OCI-LY7 (cell line): ENCODE measurements around the gene TECTB.

Source experiments
- CTCF ChIP-seq: fragments of 200-600 bp; sonication (generic); conservative IDR thresholded peaks from 2 replicates; pipeline ENCODE4 v1.5.1; 2014; ENCODE audit warnings: mild to moderate bottlenecking, antibody characterized with exemption, low read length, moderate library complexity, mixed read lengths
- EZH2phosphoT487 ChIP-seq: fragments of 200-600 bp; sonication (generic); IDR thresholded peaks from 2 replicates; pipeline ENCODE4 v1.6.1; 2018; ENCODE audit warnings: low read depth, borderline replicate concordance, mild to moderate bottlenecking, mixed run types, antibody characterized with exemption, low read length, moderate library complexity, mixed read lengths

GRCh38 chr10:112282086-112282485 lies 1.1 kb upstream of the TECTB start:
- TF ChIP-seq CTCF = no peak
- no peak for TF ChIP-seq EZH2phosphoT487
